Hematopoietic multipotent progenitor cell treated with erythropoietin and hydrocortisone succinate and interleukin-3 and kit ligand, for 15 days (in vitro differentiated cells): ENCODE results near the gene IL10.

Experiments
- DNase-seq: peaks from one replicate; pipeline ENCODE4 v3.0.0-alpha.2; 2015; ENCODE audit warnings: low spot score

The IL10 gene

GRCh38 chr1:206772243-206772937, at the start of gene IL10:
TSS of gene IL10 (minus strand) at chr1:206772494. CDS start at chr1:206772435, 59 bp downstream.
- DNase-seq = no peak

- DNase-seq = no peak
These were observed 49.2 kb upstream of the IL10 start for GRCh38 chr1:206821493-206821892.

GRCh38 chr1:206816390-206817287, 44.3 kb upstream of the IL10 start:
- peak; percentile 39 for DNase-seq

- DNase-seq = no peak
These were observed 42.5 kb upstream of the IL10 start for GRCh38 chr1:206814716-206815341.

- DNase-seq = no peak
These were observed 40.2 kb upstream of the IL10 start for GRCh38 chr1:206812471-206812870.

- DNase-seq = peak; percentile 5
These were observed 37.3 kb upstream of the IL10 start for GRCh38 chr1:206809504-206810084.

- no peak for DNase-seq
These were observed 36.3 kb upstream of the IL10 start for GRCh38 chr1:206808615-206809014.

GRCh38 chr1:206805357-206805756, 33.1 kb upstream of the IL10 start:
- DNase-seq = no peak

- no peak for DNase-seq
These were observed 32.0 kb upstream of the IL10 start for GRCh38 chr1:206804156-206804737.

GRCh38 chr1:206803221-206803730, 31.0 kb upstream of the IL10 start:
- DNase-seq = no peak

- no peak for DNase-seq
These were observed 30.1 kb upstream of the IL10 start for GRCh38 chr1:206802401-206802800.

- DNase-seq = no peak
These were observed 29.2 kb upstream of the IL10 start for GRCh38 chr1:206801467-206801866.

GRCh38 chr1:206800891-206801290, 28.6 kb upstream of the IL10 start:
- no peak for DNase-seq

GRCh38 chr1:206800411-206800810, 28.1 kb upstream of the IL10 start:
- DNase-seq = no peak

- DNase-seq = no peak
These were observed 27.0 kb upstream of the IL10 start for GRCh38 chr1:206799311-206799710.

- no peak for DNase-seq
These were observed 26.2 kb upstream of the IL10 start for GRCh38 chr1:206798384-206798996.

GRCh38 chr1:206797534-206798383, 25.5 kb upstream of the IL10 start:
- DNase-seq = peak; percentile 14

GRCh38 chr1:206796981-206797402, 24.7 kb upstream of the IL10 start:
- no peak for DNase-seq

GRCh38 chr1:206796116-206796515, 23.8 kb upstream of the IL10 start:
- DNase-seq = no peak

- no peak for DNase-seq
These were observed 22.1 kb upstream of the IL10 start for GRCh38 chr1:206794294-206794908.
